SK-N-MC (cell line): Measurements from ENCODE around the gene ANP32A.

Source experiments
- EZH2 ChIP-seq: fragments of 200-600 bp; sonication (generic); IDR thresholded peaks from one replicate; pipeline ENCODE4 v1.6.1; 2017; ENCODE audit warnings: antibody characterized with exemption
- FOXP2 ChIP-seq: optimal IDR thresholded peaks from 2 replicates; pipeline ENCODE3; 2011; ENCODE audit warnings: mild to moderate bottlenecking, moderate library complexity; ENCODE audit not compliant: insufficient read depth; ENCODE audit errors: extremely low read length, control extremely low read depth
- POLR2AphosphoS5 ChIP-seq: IDR thresholded peaks from 2 replicates; pipeline ENCODE4 v1.6.1; 2012; ENCODE audit warnings: mild to moderate bottlenecking, low read depth, low read length, borderline replicate concordance

- TF ChIP-seq POLR2AphosphoS5 (no peak), EZH2 (no peak), FOXP2 (no peak)
Observed at GRCh38 chr15:68739390-68740080, 81.2 kb downstream of the ANP32A start.
